HEK293 (cell line): ENCODE data around the gene ABCA5.

ENCODE experiments used
- CTCF ChIA-PET: fragments of 350-600 bp; formaldehyde crosslinking; extraction: SDS; loops from one replicate; lab custom pipeline; 2021; ENCODE audit warnings: antibody characterized with exemption; lab: Yijun Ruan, JAX
- POLR2A ChIA-PET: fragments of 300-600 bp; formaldehyde crosslinking; extraction: SDS; loops from one replicate; lab custom pipeline; 2020; ENCODE audit warnings: antibody characterized with exemption, inconsistent platforms; lab: Yijun Ruan, JAX
- H3K27ac ChIP-seq: fragments of 200-500 bp; sonication (Bioruptor generic); 2 replicates; pipeline ENCODE4 v1.5.1; 2014; ENCODE audit warnings: low read depth, low read length, control low read depth, inconsistent platforms; ENCODE audit errors: extremely low read depth
- H3K36me3 ChIP-seq, 2 experiments: fragments of 200-500 bp in 1 of 2; sonication (Bioruptor generic) in 1 of 2; 1 replicate in 1 of 2; 2 replicates in 1 of 2; pipeline ENCODE4 v1.5.1; 2014 to 2017; ENCODE audit warnings: inconsistent platforms in 2 of 2, low read length in 2 of 2; ENCODE audit not compliant: control insufficient read depth in 2 of 2, insufficient read depth in 1 of 2
- H3K4me1 ChIP-seq: fragments of 200-500 bp; sonication (Bioruptor generic); 2 replicates; pipeline ENCODE4 v1.5.1; 2014; ENCODE audit warnings: mild to moderate bottlenecking, low read length, inconsistent platforms; ENCODE audit not compliant: control insufficient read depth, insufficient read depth
- H3K4me3 ChIP-seq: 2 replicates; pipeline ENCODE4 v1.5.1; 2011; ENCODE audit warnings: low read depth, mild to moderate bottlenecking, control low read depth, low read length, moderate library complexity
- H3K9me3 ChIP-seq: fragments of 200-500 bp; sonication (Bioruptor generic); 2 replicates; pipeline ENCODE4 v1.5.1; 2014; ENCODE audit warnings: low read depth, low read length, inconsistent platforms; ENCODE audit not compliant: control insufficient read depth, insufficient read depth
- GLIS1 ChIP-seq: fragments of 450-650 bp; formaldehyde crosslinking; IDR thresholded peaks from 2 replicates; pipeline ENCODE4 v1.5.1; 2016; ENCODE audit warnings: missing biosample characterization, missing genetic modification characterization
- HOXA7 ChIP-seq: sonication (generic); formaldehyde crosslinking; IDR thresholded peaks from 2 replicates; pipeline ENCODE4 v1.8.1; 2022; ENCODE audit warnings: missing genetic modification reagents, borderline replicate concordance
- RBAK ChIP-seq: fragments of 450-650 bp; formaldehyde crosslinking; IDR thresholded peaks from 2 replicates; pipeline ENCODE4 v1.5.1; 2016; ENCODE audit warnings: missing biosample characterization, missing genetic modification characterization
- REPIN1 ChIP-seq: fragments of 450-650 bp; formaldehyde crosslinking; IDR thresholded peaks from 2 replicates; pipeline ENCODE4 v1.5.1; 2017; ENCODE audit warnings: missing biosample characterization, missing genetic modification characterization, low read depth
- ZFHX2 ChIP-seq: fragments of 450-650 bp; formaldehyde crosslinking; conservative IDR thresholded peaks from 2 replicates; pipeline ENCODE4 v1.5.1; 2016; ENCODE audit warnings: missing biosample characterization, missing genetic modification characterization
- ZFP69B ChIP-seq: fragments of 450-650 bp; formaldehyde crosslinking; IDR thresholded peaks from 2 replicates; pipeline ENCODE4 v1.5.1; 2016; ENCODE audit warnings: missing biosample characterization, missing genetic modification characterization
- ZNF155 ChIP-seq: fragments of 450-650 bp; formaldehyde crosslinking; IDR thresholded peaks from 2 replicates; pipeline ENCODE4 v1.5.1; 2016; ENCODE audit warnings: missing biosample characterization, missing genetic modification characterization
- ZNF174 ChIP-seq: fragments of 450-650 bp; formaldehyde crosslinking; IDR thresholded peaks from 2 replicates; pipeline ENCODE4 v1.5.0; 2017; ENCODE audit warnings: missing biosample characterization, mild to moderate bottlenecking, missing genetic modification characterization
- ZNF211 ChIP-seq: fragments of 450-650 bp; formaldehyde crosslinking; IDR thresholded peaks from 2 replicates; pipeline ENCODE4 v1.5.1; 2016; ENCODE audit warnings: low read depth, missing biosample characterization, missing genetic modification characterization
- ZNF214 ChIP-seq: fragments of 450-650 bp; formaldehyde crosslinking; IDR thresholded peaks from 2 replicates; pipeline ENCODE4 v1.5.1; 2017; ENCODE audit warnings: missing biosample characterization, mild to moderate bottlenecking, missing genetic modification characterization, borderline replicate concordance
- ZNF221 ChIP-seq: fragments of 450-650 bp; formaldehyde crosslinking; IDR thresholded peaks from 2 replicates; pipeline ENCODE4 v1.5.1; 2017; ENCODE audit warnings: missing biosample characterization, missing genetic modification characterization, borderline replicate concordance
- ZNF239 ChIP-seq: fragments of 450-650 bp; formaldehyde crosslinking; IDR thresholded peaks from 2 replicates; pipeline ENCODE4 v1.5.1; 2016; ENCODE audit warnings: missing biosample characterization, missing genetic modification characterization
- ZNF292 ChIP-seq: fragments of 450-650 bp; formaldehyde crosslinking; IDR thresholded peaks from 2 replicates; pipeline ENCODE4 v1.5.1; 2016; ENCODE audit warnings: low read depth, missing biosample characterization, missing genetic modification characterization, borderline replicate concordance
- ZNF660 ChIP-seq: fragments of 450-650 bp; IDR thresholded peaks from 2 replicates; pipeline ENCODE4 v1.5.1; 2018; ENCODE audit warnings: missing biosample characterization, mild to moderate bottlenecking, missing genetic modification characterization
- ZSCAN30 ChIP-seq: fragments of 450-650 bp; IDR thresholded peaks from 2 replicates; pipeline ENCODE4 v1.5.1; 2018; ENCODE audit warnings: missing biosample characterization, mild to moderate bottlenecking, missing genetic modification characterization, moderate library complexity
- ZSCAN4 ChIP-seq: fragments of 450-650 bp; formaldehyde crosslinking; IDR thresholded peaks from 2 replicates; pipeline ENCODE4 v1.5.1; 2017; ENCODE audit warnings: missing biosample characterization, missing genetic modification characterization
- ZSCAN5A ChIP-seq: fragments of 450-650 bp; formaldehyde crosslinking; IDR thresholded peaks from 2 replicates; pipeline ENCODE4 v1.5.1; 2016; ENCODE audit warnings: missing biosample characterization, missing genetic modification characterization
- TF ChIP-seq, protein P1 (sequence below): fragments of 450-650 bp; formaldehyde crosslinking; IDR thresholded peaks from 2 replicates; pipeline ENCODE4 v1.5.1; 2017; ENCODE audit warnings: missing biosample characterization, mild to moderate bottlenecking, missing genetic modification characterization, moderate library complexity
- TF ChIP-seq, protein P2 (sequence below): fragments of 450-650 bp; formaldehyde crosslinking; IDR thresholded peaks from 2 replicates; pipeline ENCODE4 v1.5.1; 2016; ENCODE audit warnings: missing biosample characterization, missing genetic modification characterization
- TF ChIP-seq, protein P3 (sequence below): fragments of 450-650 bp; formaldehyde crosslinking; IDR thresholded peaks from 2 replicates; pipeline ENCODE4 v1.5.1; 2016; ENCODE audit warnings: missing biosample characterization, missing genetic modification characterization
- TF ChIP-seq, protein P4 (sequence below): fragments of 450-650 bp; formaldehyde crosslinking; IDR thresholded peaks from 2 replicates; pipeline ENCODE4 v1.5.0; 2017; ENCODE audit warnings: missing biosample characterization, missing genetic modification characterization, borderline replicate concordance

The ABCA5 gene

DNA sequence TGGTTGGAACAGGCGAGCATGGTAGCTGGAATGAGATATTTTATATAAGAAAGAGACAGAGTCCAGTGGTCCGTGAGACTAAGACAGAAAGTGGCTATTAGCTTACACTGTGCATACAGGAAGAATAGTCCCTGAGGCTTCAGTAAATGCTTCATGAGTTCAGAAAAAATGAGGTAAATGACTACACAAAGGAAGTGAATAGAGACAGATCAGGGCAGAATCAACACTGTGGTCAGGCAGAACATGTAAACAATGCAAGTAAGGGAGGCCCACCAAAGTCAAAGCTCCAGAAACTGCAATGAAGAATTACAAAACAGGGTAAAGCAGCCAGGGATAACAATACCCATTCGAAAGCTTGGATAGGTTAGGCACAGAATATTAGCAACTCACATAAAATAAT lies 103.1 kb downstream of the ABCA5 start (continued):
- TF ChIP-seq, protein P1, sequence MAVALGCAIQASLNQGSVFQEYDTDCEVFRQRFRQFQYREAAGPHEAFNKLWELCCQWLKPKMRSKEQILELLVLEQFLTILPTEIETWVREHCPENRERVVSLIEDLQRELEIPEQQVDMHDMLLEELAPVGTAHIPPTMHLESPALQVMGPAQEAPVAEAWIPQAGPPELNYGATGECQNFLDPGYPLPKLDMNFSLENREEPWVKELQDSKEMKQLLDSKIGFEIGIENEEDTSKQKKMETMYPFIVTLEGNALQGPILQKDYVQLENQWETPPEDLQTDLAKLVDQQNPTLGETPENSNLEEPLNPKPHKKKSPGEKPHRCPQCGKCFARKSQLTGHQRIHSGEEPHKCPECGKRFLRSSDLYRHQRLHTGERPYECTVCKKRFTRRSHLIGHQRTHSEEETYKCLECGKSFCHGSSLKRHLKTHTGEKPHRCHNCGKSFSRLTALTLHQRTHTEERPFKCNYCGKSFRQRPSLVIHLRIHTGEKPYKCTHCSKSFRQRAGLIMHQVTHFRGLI (tag by site-specific recombination) = no peak
- no peak for TF ChIP-seq ZSCAN30 (tag by site-specific recombination)
- TF ChIP-seq REPIN1 (tag by site-specific recombination) = no peak
- TF ChIP-seq ZNF174 (tag by site-specific recombination) = no peak
- TF ChIP-seq ZNF155 = no peak
- TF ChIP-seq, protein P2, sequence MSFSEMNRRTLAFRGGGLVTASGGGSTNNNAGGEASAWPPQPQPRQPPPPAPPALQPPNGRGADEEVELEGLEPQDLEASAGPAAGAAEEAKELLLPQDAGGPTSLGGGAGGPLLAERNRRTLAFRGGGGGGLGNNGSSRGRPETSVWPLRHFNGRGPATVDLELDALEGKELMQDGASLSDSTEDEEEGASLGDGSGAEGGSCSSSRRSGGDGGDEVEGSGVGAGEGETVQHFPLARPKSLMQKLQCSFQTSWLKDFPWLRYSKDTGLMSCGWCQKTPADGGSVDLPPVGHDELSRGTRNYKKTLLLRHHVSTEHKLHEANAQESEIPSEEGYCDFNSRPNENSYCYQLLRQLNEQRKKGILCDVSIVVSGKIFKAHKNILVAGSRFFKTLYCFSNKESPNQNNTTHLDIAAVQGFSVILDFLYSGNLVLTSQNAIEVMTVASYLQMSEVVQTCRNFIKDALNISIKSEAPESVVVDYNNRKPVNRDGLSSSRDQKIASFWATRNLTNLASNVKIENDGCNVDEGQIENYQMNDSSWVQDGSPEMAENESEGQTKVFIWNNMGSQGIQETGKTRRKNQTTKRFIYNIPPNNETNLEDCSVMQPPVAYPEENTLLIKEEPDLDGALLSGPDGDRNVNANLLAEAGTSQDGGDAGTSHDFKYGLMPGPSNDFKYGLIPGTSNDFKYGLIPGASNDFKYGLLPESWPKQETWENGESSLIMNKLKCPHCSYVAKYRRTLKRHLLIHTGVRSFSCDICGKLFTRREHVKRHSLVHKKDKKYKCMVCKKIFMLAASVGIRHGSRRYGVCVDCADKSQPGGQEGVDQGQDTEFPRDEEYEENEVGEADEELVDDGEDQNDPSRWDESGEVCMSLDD (tag by site-specific recombination) = no peak
- TF ChIP-seq ZSCAN5A (tag by site-specific recombination) = no peak
- no peak for TF ChIP-seq ZFHX2 (tag by site-specific recombination)
- no peak for TF ChIP-seq ZNF221 (tag by site-specific recombination)
- TF ChIP-seq ZSCAN4 = no peak
- TF ChIP-seq GLIS1 (tag by site-specific recombination) = no peak

DNA sequence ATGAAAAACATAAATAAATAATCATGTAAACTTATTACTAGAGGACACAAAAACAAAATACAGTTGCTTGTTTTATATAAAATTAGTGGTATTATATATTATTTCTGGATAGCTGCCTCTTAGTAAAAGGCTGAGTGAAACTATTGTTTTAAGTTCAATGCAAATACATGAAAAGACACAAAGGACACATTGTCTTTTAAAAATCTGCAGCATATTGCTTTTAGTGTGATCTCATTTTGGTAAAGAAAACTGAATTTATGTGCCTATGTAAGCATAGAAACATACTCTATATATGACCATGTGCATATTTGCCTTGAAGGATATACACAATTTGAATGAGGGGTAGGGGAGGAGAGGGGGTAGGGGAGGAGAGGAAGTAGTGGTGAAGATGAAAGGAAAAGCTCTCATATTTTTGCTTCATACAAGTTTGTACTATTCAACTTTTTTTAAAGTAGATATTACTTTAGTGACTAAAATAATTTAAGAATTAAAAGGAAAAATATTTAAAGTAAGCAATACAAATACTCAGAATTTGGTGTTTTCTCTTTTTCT lies 104.2 kb downstream of the ABCA5 start:
- H3K27ac ChIP-seq = no peak overlapping the region
- H3K4me3 ChIP-seq = no peak overlapping the region
- H3K9me3 ChIP-seq = no peaks in the 10 kb centered on the region
- H3K36me3 ChIP-seq = no peaks in the 10 kb centered on the region
- TF ChIP-seq ZNF292 (tag by site-specific recombination) (no peak), ZNF214 (tag by site-specific recombination) (no peak), ZFP69B (tag by site-specific recombination) (no peak), ZNF660 (tag by site-specific recombination) (no peak), HOXA7 (no peak), RBAK (tag by site-specific recombination) (no peak), ZNF211 (tag by site-specific recombination) (no peak), ZNF239 (no peak)
- TF ChIP-seq, protein P3, sequence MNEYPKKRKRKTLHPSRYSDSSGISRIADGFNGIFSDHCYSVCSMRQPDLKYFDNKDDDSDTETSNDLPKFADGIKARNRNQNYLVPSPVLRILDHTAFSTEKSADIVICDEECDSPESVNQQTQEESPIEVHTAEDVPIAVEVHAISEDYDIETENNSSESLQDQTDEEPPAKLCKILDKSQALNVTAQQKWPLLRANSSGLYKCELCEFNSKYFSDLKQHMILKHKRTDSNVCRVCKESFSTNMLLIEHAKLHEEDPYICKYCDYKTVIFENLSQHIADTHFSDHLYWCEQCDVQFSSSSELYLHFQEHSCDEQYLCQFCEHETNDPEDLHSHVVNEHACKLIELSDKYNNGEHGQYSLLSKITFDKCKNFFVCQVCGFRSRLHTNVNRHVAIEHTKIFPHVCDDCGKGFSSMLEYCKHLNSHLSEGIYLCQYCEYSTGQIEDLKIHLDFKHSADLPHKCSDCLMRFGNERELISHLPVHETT (tag by site-specific recombination) = no peak
- TF ChIP-seq, protein P4, sequence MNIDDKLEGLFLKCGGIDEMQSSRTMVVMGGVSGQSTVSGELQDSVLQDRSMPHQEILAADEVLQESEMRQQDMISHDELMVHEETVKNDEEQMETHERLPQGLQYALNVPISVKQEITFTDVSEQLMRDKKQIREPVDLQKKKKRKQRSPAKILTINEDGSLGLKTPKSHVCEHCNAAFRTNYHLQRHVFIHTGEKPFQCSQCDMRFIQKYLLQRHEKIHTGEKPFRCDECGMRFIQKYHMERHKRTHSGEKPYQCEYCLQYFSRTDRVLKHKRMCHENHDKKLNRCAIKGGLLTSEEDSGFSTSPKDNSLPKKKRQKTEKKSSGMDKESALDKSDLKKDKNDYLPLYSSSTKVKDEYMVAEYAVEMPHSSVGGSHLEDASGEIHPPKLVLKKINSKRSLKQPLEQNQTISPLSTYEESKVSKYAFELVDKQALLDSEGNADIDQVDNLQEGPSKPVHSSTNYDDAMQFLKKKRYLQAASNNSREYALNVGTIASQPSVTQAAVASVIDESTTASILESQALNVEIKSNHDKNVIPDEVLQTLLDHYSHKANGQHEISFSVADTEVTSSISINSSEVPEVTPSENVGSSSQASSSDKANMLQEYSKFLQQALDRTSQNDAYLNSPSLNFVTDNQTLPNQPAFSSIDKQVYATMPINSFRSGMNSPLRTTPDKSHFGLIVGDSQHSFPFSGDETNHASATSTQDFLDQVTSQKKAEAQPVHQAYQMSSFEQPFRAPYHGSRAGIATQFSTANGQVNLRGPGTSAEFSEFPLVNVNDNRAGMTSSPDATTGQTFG (tag by site-specific recombination) = no peak
- TF ChIP-seq, protein P1 (tag by site-specific recombination) = no peak
- H3K4me1 ChIP-seq = peaks cover 2% of the 10 kb centered on the region; the same call in 1 of the 2 replicates
- CTCF ChIA-PET = no interaction called here
- POLR2A ChIA-PET = no interaction called here
